ENCODE measurements around the gene DNMBP.
"Not testable (repeated sequence)": the region's sequence is repeated elsewhere in the genome, so short reads cannot be mapped to it uniquely, and the experiment has no call there.

DNMBP gene

GRCh38 chr10:99872367-99873162 is 137.2 kb downstream of the DNMBP start:
- Histone ChIP-seq H3K27me3 (replicated peaks) (no peaks in the 10 kb centered on the region), H3K4me3 (ENCODE audit: low read depth, low read length) (no peak overlapping the region), H3K36me3 (replicated peaks) (peaks cover 37% of the 10 kb centered on the region), H3K27ac (no peak overlapping the region)
- peak; percentile 60 for DNase-seq
- in situ Hi-C loops (cut with HindIII; ENCODE audit: low pct_ligation_motif_present, low sequenced_read_pairs) = no loop called here
- TF ChIP-seq CTCF (IDR thresholded peaks at IDR 0.05; ENCODE audit: low read depth, low read length, missing control alignments) = no peak

GRCh38 chr10:99870123-99870730 is 139.5 kb downstream of the DNMBP start:
- H3K27me3 ChIP-seq (replicated peaks) = no peaks in the 10 kb centered on the region
- H3K36me3 ChIP-seq (replicated peaks) = peaks cover 16% of the 10 kb centered on the region
- no peak for TF ChIP-seq CTCF (IDR thresholded peaks at IDR 0.05; ENCODE audit: low read depth, low read length, missing control alignments)
- no peak overlapping the region for H3K27ac ChIP-seq
- in situ Hi-C loops (cut with HindIII; ENCODE audit: low pct_ligation_motif_present, low sequenced_read_pairs) = no loop called here
- no peak overlapping the region for H3K4me3 ChIP-seq (ENCODE audit: low read depth, low read length)
- DNase-seq = no peak

- no peak for TF ChIP-seq CTCF (IDR thresholded peaks at IDR 0.05; ENCODE audit: low read depth, low read length, missing control alignments)
Observed at GRCh38 chr10:99869581-99870122, 140.1 kb downstream of the DNMBP start.

GRCh38 chr10:99867250-99867649 is 142.5 kb downstream of the DNMBP start:
- H3K27me3 ChIP-seq (replicated peaks); in situ Hi-C loops (cut with HindIII; ENCODE audit: low pct_ligation_motif_present, low sequenced_read_pairs); H3K27ac ChIP-seq; H3K36me3 ChIP-seq (replicated peaks); H3K4me3 ChIP-seq (ENCODE audit: low read depth, low read length); DNase-seq: not testable (repeated sequence)

More at GRCh38 chr10:99869581-99870122, 140.1 kb downstream of the DNMBP start:
- Histone ChIP-seq H3K27ac (no peak overlapping the region), H3K4me3 (ENCODE audit: low read depth, low read length) (no peak overlapping the region), H3K36me3 (replicated peaks) (peaks cover 10% of the 10 kb centered on the region), H3K27me3 (replicated peaks) (no peaks in the 10 kb centered on the region)
- no peak for DNase-seq
- in situ Hi-C loops (cut with HindIII; ENCODE audit: low pct_ligation_motif_present, low sequenced_read_pairs) = no loop called here

GRCh38 chr10:99863535-99864240 is 146.1 kb downstream of the DNMBP start:
- H3K27ac ChIP-seq; H3K27me3 ChIP-seq (replicated peaks); H3K36me3 ChIP-seq (replicated peaks); H3K4me3 ChIP-seq (ENCODE audit: low read depth, low read length); in situ Hi-C loops (cut with HindIII; ENCODE audit: low pct_ligation_motif_present, low sequenced_read_pairs): not testable (repeated sequence)
- peak; percentile 15 for DNase-seq

- Histone ChIP-seq H3K36me3 (replicated peaks) (no peaks in the 10 kb centered on the region), H3K4me3 (ENCODE audit: low read depth, low read length) (no peak overlapping the region), H3K27me3 (replicated peaks) (no peaks in the 10 kb centered on the region), H3K27ac (no peak overlapping the region)
- DNase-seq = no peak
- no peak for TF ChIP-seq CTCF (IDR thresholded peaks at IDR 0.05; ENCODE audit: low read depth, low read length, missing control alignments)
- in situ Hi-C loops (cut with HindIII; ENCODE audit: low pct_ligation_motif_present, low sequenced_read_pairs) = no loop called here
Observed at GRCh38 chr10:99860466-99860865, 149.3 kb downstream of the DNMBP start.

Data from brain microvascular endothelial cell (primary cell).